Raji (cell line): ENCODE measurements around the gene CDH1.

Experiments used
- POLR2A ChIP-seq: IDR thresholded peaks from 2 replicates; pipeline ENCODE4 v1.6.1; 2011; ENCODE audit warnings: low read depth, low read length, control low read depth; ENCODE audit not compliant: insufficient read depth

CDH1 gene

DNA sequence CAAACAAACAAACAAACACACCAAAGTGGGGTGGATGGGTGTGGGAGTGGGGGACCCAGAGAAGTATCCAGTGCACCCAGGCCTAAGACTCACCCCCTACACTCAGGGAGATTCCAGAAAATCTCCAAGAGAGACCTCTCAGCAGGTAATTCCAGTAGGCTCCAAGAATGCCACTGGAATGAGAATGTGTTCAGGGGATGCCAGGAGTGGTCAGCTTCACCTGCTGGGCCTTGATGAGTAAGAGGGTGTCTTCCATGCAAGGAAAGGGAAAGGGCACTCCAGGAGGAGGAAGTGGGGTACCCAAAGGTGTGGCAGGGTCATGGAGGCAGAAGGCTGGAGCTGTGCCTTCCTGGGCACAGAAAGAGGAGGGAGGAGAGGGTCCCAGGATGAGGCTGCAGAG is 9.9 kb downstream of the CDH1 start:
- TF ChIP-seq POLR2A: no peak

- TF ChIP-seq POLR2A: no peak
Observed at GRCh38 chr16:68749432-68749831, 12.3 kb downstream of the CDH1 start.

DNA sequence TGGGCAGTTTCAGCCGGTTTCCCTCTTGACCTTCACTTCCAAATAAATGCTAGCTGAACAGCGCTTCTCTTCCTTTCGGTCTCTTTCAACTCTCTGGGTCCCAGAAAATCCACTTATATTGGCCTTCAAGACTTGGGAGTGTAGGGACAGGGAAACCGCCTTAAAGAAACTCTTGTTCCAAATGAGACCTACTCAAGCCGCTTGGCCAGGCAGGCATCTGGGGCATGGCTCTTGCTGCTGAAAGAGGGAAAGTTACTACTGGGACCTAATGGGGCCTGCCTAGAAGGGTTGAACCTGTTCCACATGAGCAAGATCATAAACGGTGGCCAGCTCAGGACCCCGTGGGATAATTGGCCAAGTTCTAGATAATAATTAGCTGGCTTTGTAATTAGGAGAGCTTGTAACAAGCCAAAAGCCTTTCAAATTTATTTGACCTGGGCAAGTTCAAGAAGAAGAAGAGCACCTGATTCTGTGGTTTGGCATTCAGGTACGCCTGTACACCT is 13.2 kb downstream of the CDH1 start:
- TF ChIP-seq POLR2A: no peak

DNA sequence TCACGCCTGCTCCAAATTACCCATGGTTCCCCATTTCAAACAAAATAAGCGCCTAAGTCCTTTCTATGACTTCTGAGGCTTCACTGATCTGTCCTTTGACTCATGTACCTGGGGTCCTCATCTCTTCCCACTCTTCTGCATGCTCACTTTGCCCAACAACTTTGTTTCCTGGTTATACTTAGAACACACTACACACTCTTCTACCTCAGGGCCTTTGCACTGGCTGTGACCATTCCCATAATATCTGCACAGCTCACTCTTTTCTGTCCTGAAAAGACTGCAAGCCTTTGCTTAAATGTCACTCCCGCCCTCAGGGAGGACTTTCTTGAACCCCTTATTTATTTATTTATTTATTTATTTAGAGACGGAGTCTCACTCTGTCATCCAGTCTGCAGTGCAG is 14.1 kb downstream of the CDH1 start:
- TF ChIP-seq POLR2A: no peak

GRCh38 chr16:68752602-68753001 is 15.5 kb downstream of the CDH1 start:
- TF ChIP-seq POLR2A: no peak

- TF ChIP-seq POLR2A: no peak
Observed at GRCh38 chr16:68754084-68754792, 17.1 kb downstream of the CDH1 start.

- no peak for TF ChIP-seq POLR2A
Observed at GRCh38 chr16:68756239-68756915, 19.3 kb downstream of the CDH1 start.

- no peak for TF ChIP-seq POLR2A
Observed at GRCh38 chr16:68757625-68757935, 20.5 kb downstream of the CDH1 start.

DNA sequence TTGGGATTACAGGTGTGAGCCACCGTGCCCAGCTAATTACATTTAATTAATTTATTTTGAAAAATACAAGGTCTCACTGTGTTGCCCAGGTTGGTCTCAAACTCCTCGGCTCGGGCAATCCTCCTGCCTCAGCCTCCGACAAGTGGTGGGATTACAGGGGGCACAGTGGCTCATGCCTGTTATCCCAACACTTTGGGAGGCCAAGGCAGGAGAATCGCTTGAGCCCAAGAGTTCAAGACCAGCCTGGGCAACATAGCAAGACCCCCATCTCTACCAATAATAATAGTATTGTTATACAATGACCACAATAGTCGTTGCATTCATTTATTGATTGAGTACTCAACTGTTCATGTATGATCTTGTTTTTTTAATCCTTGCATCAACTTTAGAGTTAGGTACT is 22.0 kb downstream of the CDH1 start:
- no peak for TF ChIP-seq POLR2A

DNA sequence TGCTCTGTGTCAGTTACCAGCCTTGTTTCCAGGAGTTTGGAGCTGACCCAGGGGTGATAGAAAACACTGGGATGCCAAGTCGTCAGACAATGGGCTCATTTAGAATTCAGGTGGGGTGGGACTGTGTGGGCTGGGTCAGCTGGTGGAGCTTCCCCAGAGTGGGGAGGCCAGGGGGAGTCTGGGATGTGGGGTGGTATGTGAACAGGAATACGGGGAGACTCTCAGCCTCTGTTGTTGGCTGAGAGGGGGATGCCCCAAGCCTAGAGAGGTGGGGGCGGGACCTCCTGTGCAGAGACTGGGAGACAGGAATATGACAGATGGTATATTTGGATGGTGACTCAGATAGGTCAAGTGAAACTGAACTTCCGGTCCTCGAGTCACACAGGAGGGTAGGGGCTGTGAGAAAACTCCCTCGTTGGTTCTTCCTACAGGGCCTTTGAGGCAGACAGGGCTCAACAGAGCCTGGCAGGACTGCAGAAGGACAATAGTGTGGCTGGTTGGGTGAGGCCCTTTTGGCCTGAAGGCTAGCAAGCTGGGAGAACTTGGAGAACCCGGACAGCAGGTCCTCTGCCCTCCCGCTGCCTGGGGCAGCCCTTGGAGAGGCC is 23.7 kb downstream of the CDH1 start:
- no peak for TF ChIP-seq POLR2A

- no peak for TF ChIP-seq POLR2A
Observed at GRCh38 chr16:68762996-68763756, 26.1 kb downstream of the CDH1 start.

- no peak for TF ChIP-seq POLR2A
Observed at GRCh38 chr16:68764862-68765261, 27.8 kb downstream of the CDH1 start.

DNA sequence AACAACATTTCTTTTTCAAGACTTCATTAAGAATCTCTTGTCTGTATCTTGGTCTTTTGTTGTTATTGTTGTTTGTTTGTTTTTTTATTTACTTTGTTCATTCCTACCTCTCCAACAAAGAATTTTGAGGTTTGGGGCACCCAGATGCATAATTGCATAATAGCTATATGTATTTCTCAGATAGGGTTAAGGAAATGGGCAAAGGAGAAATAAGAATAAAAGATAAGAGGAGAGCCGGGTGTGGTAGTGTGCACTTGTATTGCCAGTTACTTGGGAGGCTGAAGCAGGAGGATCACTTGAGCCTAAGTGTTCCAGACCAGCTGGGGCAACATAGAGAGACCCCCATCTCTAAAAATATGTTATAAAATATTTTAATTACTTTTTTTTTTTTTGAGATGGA is 30.5 kb downstream of the CDH1 start:
- TF ChIP-seq POLR2A: no peak

- no peak for TF ChIP-seq POLR2A
Observed at GRCh38 chr16:68768175-68768574, 31.1 kb downstream of the CDH1 start.

DNA sequence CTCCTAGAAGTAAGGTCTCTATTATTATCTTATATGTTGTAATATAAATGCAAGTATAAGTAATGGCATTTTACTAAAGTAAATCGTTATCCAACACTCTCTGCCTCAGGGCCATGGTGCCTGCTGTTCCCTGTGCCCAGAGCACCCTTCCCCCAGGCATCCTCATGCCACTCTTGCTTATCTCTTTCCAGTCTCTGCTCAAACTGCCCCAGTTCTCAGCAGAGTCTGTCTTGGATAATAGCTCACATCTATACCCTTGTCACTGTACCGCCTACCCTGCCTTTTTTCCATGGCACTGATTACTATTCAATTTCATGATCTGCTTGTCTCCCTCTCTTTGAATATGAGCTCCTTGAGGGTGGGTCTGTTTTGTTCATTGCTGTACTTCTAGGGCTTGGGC is 31.7 kb downstream of the CDH1 start:
- no peak for TF ChIP-seq POLR2A

GRCh38 chr16:68770671-68771070 is 33.6 kb downstream of the CDH1 start:
- TF ChIP-seq POLR2A: no peak

DNA sequence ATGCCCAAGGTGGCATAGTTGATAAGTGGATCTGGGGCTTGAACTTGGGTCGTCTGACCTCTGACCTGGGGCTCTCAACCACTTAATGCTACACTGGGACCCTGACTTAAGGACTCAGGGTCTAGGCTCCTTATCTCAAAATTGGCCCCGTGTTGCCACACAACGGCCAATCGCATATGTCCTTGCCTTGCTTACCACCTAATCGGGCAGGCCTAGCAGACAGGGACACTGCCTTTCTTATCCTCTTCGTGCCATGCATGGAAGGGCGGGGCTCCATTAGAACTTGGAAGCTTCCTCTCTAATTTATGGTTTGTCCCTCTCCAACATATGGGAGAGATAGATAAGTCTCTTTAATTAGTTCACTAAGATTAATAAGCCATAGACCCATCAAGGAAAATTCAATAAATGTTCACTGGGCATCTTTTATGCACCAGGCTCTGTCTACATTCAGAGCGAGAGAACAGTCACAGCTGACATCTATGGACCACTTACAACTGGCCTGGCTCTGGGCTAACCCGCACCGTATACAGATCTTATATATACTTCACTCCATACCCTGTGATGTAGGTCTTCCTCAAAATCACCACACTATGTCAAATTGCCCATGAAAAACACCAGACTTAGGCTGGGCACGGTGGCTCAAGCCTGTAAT is 35.1 kb downstream of the CDH1 start:
- no peak for TF ChIP-seq POLR2A
